HepG2 (cell line): ENCODE results near the gene COL26A1. TPM values are rescaled to one million over a fixed set of nuclear protein-coding genes. Genes with fewer than 3 reads are reported as not detected.

Source experiments
- ATAC-seq: fragments of 200-7000 bp; cut with Tn5 transposase; 3 replicates; pipeline ENCODE4 v1.9.1; 2020; ENCODE audit warnings: mild to moderate bottlenecking, moderate library complexity
- BruUV-seq: library from RNA; stranded (reverse); fragments of 400-500 nt; replicated peaks from 2 replicates; lab custom pipeline; 2021; lab: Mats Ljungman, UMichigan
- CTCF ChIA-PET: fragments of 300-600 bp; formaldehyde crosslinking; extraction: SDS; loops from one replicate; lab custom pipeline; 2021; ENCODE audit warnings: low total read pairs, inconsistent platforms, low intra/inter-chr PET ratio; lab: Yijun Ruan, JAX
- POLR2A ChIA-PET: fragments of 350-600 bp; sonication (Branson Sonifier 250); formaldehyde crosslinking; loops from one replicate; lab custom pipeline; 2020; ENCODE audit warnings: antibody characterized with exemption, inconsistent platforms; lab: Yijun Ruan, JAX
- DNase-seq: peaks from one replicate; pipeline ENCODE4 v3.0.0-alpha.2; 2015; ENCODE audit warnings: low spot score
- FAIRE-seq: peaks from 3 replicates; lab custom pipeline; 2011; peaks lifted over from hg19 to GRCh38; lab: Jason Lieb, UNC
- H2AFZ ChIP-seq: one replicate; pipeline ENCODE4 v1.6.1; 2011; ENCODE audit warnings: low read length, inconsistent platforms
- H3K27ac ChIP-seq: fragments of 300-600 bp; 3 replicates; pipeline ENCODE4 v1.8.0; 2011; ENCODE audit warnings: mixed run types, mild to moderate bottlenecking, mixed read lengths, low read length, inconsistent platforms; ENCODE audit not compliant: insufficient read depth; ENCODE audit errors: extremely low read length
- H3K27me3 ChIP-seq, 2 experiments: fragments of 200-600 bp in 1 of 2; 2 replicates in 1 of 2; 3 replicates in 1 of 2; pipeline versions ENCODE4 v1.6.0 to v1.8.0; 2011; ENCODE audit warnings: low read length in 2 of 2, mild to moderate bottlenecking in 2 of 2, moderate library complexity in 2 of 2, inconsistent platforms in 1 of 2; ENCODE audit not compliant: insufficient read depth in 2 of 2, control insufficient read depth in 1 of 2
- H3K36me3 ChIP-seq, 2 experiments: fragments of 200-600 bp in 1 of 2; replicated peaks in 1 of 2; 2 replicates in 1 of 2; 3 replicates in 1 of 2; pipeline versions ENCODE4 v1.5.1 to v1.8.0; 2011; ENCODE audit warnings: low read length in 2 of 2, inconsistent platforms in 1 of 2; ENCODE audit not compliant: insufficient read depth in 2 of 2, control insufficient read depth in 1 of 2
- H3K4me1 ChIP-seq: 2 replicates; pipeline ENCODE4 v1.5.1; 2012; ENCODE audit warnings: low read length, inconsistent platforms; ENCODE audit not compliant: insufficient read depth
- H3K4me2 ChIP-seq: 2 replicates; pipeline ENCODE4 v1.6.0; 2011; ENCODE audit warnings: low read depth, low read length, inconsistent platforms
- H3K4me3 ChIP-seq, 3 experiments: fragments of 200-600 bp in 1 of 3; sonication (generic), shearing (Covaris generic) in 1 of 3; replicated peaks in 1 of 3; 2 replicates each; pipeline ENCODE4 v1.5.1; 2011 to 2016; ENCODE audit warnings: low read length in 3 of 3, inconsistent platforms in 2 of 3, low read depth in 2 of 3, mild to moderate bottlenecking in 2 of 3, control low read depth in 1 of 3, mixed read lengths in 1 of 3; ENCODE audit not compliant: insufficient read depth in 1 of 3
- H3K79me2 ChIP-seq: one replicate; pipeline ENCODE4 v1.6.1; 2011; ENCODE audit warnings: low read length, inconsistent platforms; ENCODE audit not compliant: insufficient read depth
- H3K9ac ChIP-seq: 2 replicates; pipeline ENCODE4 v1.6.0; 2011; ENCODE audit warnings: mild to moderate bottlenecking, low read depth, low read length, inconsistent platforms; ENCODE audit not compliant: insufficient read depth
- H3K9me3 ChIP-seq: 2 replicates; pipeline ENCODE4 v1.5.1; 2012; ENCODE audit warnings: mild to moderate bottlenecking, low read length
- H4K20me1 ChIP-seq: 2 replicates; pipeline ENCODE4 v1.6.0; 2011; ENCODE audit warnings: inconsistent platforms, mild to moderate bottlenecking, low read length, moderate library complexity; ENCODE audit not compliant: insufficient read depth
- ASH2L ChIP-seq: fragments of 300-600, 200-600 bp; sonication (generic); IDR thresholded peaks from 2 replicates; pipeline ENCODE4 v1.7.0; 2017; ENCODE audit warnings: low read depth, mild to moderate bottlenecking, moderate library complexity, mixed read lengths, low read length; ENCODE audit not compliant: insufficient read length
- CEBPG ChIP-seq: IDR thresholded peaks from 2 replicates; pipeline ENCODE4 v1.6.1; 2016
- CHD4 ChIP-seq: fragments of 200-600 bp; sonication (generic); IDR thresholded peaks from 2 replicates; pipeline ENCODE4 v1.7.0; 2017; ENCODE audit warnings: mild to moderate bottlenecking, low read length, borderline replicate concordance
- HNRNPH1 ChIP-seq: fragments of 200-400 bp; formaldehyde crosslinking; optimal IDR thresholded peaks from 2 replicates; pipeline ENCODE3; 2017; ENCODE audit warnings: mild to moderate bottlenecking, low read depth, low read length
- KDM1A ChIP-seq: IDR thresholded peaks from 2 replicates; pipeline ENCODE4 v1.6.1; 2016; ENCODE audit warnings: missing compliant biosample characterization
- LCORL ChIP-seq, 2 experiments: fragments of 450-650 bp in 1 of 2; sonication (generic) in 1 of 2; formaldehyde crosslinking in 1 of 2; IDR thresholded peaks; 2 replicates each; pipeline versions ENCODE4 v1.5.0 to v1.6.1; 2017 to 2020; ENCODE audit warnings: antibody characterized with exemption in 1 of 2, missing genetic modification reagents in 1 of 2
- MEIS1 ChIP-seq: sonication (generic); formaldehyde crosslinking; IDR thresholded peaks from 2 replicates; pipeline ENCODE4 v1.9.0; 2021; ENCODE audit warnings: mild to moderate bottlenecking, missing genetic modification reagents, moderate library complexity, borderline replicate concordance
- MTF2 ChIP-seq: sonication (generic); formaldehyde crosslinking; IDR thresholded peaks from 2 replicates; pipeline ENCODE4 v1.5.0; 2020; ENCODE audit warnings: missing genetic modification reagents, borderline replicate concordance
- PHF5A ChIP-seq: IDR thresholded peaks from one replicate; pipeline ENCODE4 v1.6.1; 2018; ENCODE audit warnings: low read depth, missing genetic modification reagents; ENCODE audit not compliant: unreplicated experiment
- TP53 ChIP-seq: sonication (generic); formaldehyde crosslinking; conservative IDR thresholded peaks from 2 replicates; pipeline ENCODE4 v1.4.0; 2020; ENCODE audit warnings: missing genetic modification reagents
- ZFP1 ChIP-seq: IDR thresholded peaks from 2 replicates; pipeline ENCODE4 v1.6.1; 2016
- ZMYM3 ChIP-seq: sonication (generic); formaldehyde crosslinking; IDR thresholded peaks from 2 replicates; pipeline ENCODE4 v1.5.1; 2020; ENCODE audit warnings: mild to moderate bottlenecking, missing genetic modification reagents
- ZNF343 ChIP-seq: sonication (generic); formaldehyde crosslinking; IDR thresholded peaks from 2 replicates; pipeline ENCODE4 v1.4.0; 2020; ENCODE audit warnings: mild to moderate bottlenecking, missing genetic modification reagents
- WGBS: methylation state at CpG from one replicate; pipeline ENCODE4 v1.1.6; 2017; ENCODE audit warnings: low lambda C conversion rate; 5-methylcytosine and 5-hydroxymethylcytosine counted together
- in situ Hi-C: cut with HindIII; loops from 2 replicates; pipeline ENCODE4 v1.10.0; 2017; ENCODE audit warnings: low pct_unique_long_range_greater_than_20kb; ENCODE audit not compliant: extremely low pct_ligation_motif_present
- intact Hi-C: fragments of 100-400 bp; cut with micrococcal nuclease; formaldehyde crosslinking; loops from one replicate; pipeline ENCODE4 v1.10.0; 2022; ENCODE audit not compliant: unreplicated experiment
- polyA plus RNA-seq, 8 experiments: library from polyadenylated mRNA; depleted of rRNA in 3 of 8; stranded (reverse) in 7 of 8; unstranded in 1 of 8; fragments of >200 nt; fragmentation: Illumina TruSeq in 4 of 8; extraction: Trizol in 4 of 8; gene quantifications; 2 replicates each; pipeline versions ENCODE4 v1.2.1 to v1.2.3, GENCODE V29; 2011 to 2016; ENCODE audit warnings: low read depth in 4 of 8, missing spikeins in 1 of 8, mixed read lengths in 1 of 8; ENCODE audit not compliant: insufficient read depth in 1 of 8
- total RNA-seq, 5 experiments: library from RNA; depleted of rRNA; stranded (reverse); fragments of >200 nt; fragmentation: Illumina TruSeq; extraction: Trizol; gene quantifications; 2 replicates each; pipeline ENCODE4 v1.2.3, GENCODE V29; 2016; ENCODE audit warnings: low read depth in 1 of 5
- TF ChIP-seq, protein P1 (sequence below): sonication (generic); formaldehyde crosslinking; IDR thresholded peaks from 2 replicates; pipeline ENCODE4 v1.4.0; 2020; ENCODE audit warnings: mild to moderate bottlenecking, missing genetic modification reagents
- TF ChIP-seq, protein P2 (sequence below): sonication (generic); formaldehyde crosslinking; IDR thresholded peaks from 2 replicates; pipeline ENCODE4 v1.4.0; 2020; ENCODE audit warnings: mild to moderate bottlenecking, missing genetic modification reagents
- TF ChIP-seq, protein P3 (sequence below): sonication (generic); formaldehyde crosslinking; IDR thresholded peaks from 2 replicates; pipeline ENCODE4 v1.9.0; 2022; ENCODE audit warnings: missing genetic modification reagents, mild to moderate bottlenecking, borderline replicate concordance
- TF ChIP-seq, protein P4 (sequence below): sonication (generic); formaldehyde crosslinking; IDR thresholded peaks from 2 replicates; pipeline ENCODE4 v1.5.1; 2020; ENCODE audit warnings: mild to moderate bottlenecking, missing genetic modification reagents

COL26A1 gene
- total and polyA plus RNA-seq, 2 of the 13 experiments (the other 11 are each of a cell fraction or from before 2014, with no cell fraction given) = 7.8 to 9.2 TPM

DNA sequence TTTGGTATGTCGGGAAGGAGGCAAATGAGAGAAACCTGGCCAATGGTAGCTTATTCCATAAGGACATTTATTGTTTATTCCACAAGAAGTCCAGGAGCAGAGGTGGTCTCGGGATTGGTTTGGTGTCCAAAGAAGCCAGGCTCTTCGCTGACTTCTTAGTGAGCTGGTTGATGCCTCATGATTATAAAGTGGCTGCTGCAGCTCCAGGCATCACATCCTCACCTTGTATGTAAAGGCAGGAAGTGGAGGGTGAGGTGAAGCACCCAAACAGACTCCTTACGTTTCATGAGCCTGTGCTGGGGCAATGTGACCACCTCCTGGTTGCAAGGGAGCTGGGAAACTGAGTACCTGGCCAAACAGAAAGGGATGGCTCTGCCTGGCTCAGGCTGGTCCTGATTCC, 174.0 kb downstream of the COL26A1 start:
- ChIA-PET CTCF (no interaction called here), POLR2A (no interaction called here)
- Histone ChIP-seq H3K4me3 (no peak overlapping the region), H3K79me2 (no peaks in the 10 kb centered on the region), H3K27ac (peak overlapping the region; percentile 23), H3K9ac (no peak overlapping the region), H3K4me2 (peak overlapping the region; percentile 40), H3K4me1 (peaks cover 48% of the 10 kb centered on the region), H4K20me1 (no peaks in the 10 kb centered on the region), H3K36me3 (no peaks in the 10 kb centered on the region), H2AFZ (no peak overlapping the region), H3K27me3 (no peaks in the 10 kb centered on the region), H3K9me3 (no peaks in the 10 kb centered on the region)
- intact Hi-C loops = no loop called here
- no peak for FAIRE-seq
- in situ Hi-C loops = loop anchor here (5.0 kb wide), 1 partner anchor 736 kb away; no protein-coding TSS in a partner anchor
- WGBS = 46% methylated on average over 4 of the region's 4 CpGs
- ATAC-seq = no peak
- DNase-seq = no peak
- no TSS peak for BruUV-seq
- TF ChIP-seq TP53 (no peak), ZNF343 (no peak), MEIS1 (CRISPR knock-in tag) (peak; percentile 72; the same call in 1 of the 2 replicates), CHD4 (peak; percentile 75; the same call in 1 of the 2 replicates), PHF5A (no peak), ASH2L (peak; percentile 4), KDM1A (CRISPR knock-in tag) (peak; percentile 85), LCORL (IDR thresholded peaks at IDR 0.05) (no peak), LCORL (CRISPR knock-in tag; IDR thresholded peaks at IDR 0.05) (no peak; the same call in 1 of the 2 replicates), HNRNPH1 (no peak), ZMYM3 (CRISPR knock-in tag) (peak; percentile 94), ZFP1 (CRISPR knock-in tag) (no peak), MTF2 (0 out of 2 replicates have a peak, but pooled peaks have one; percentile 46), CEBPG (CRISPR knock-in tag) (no peak)
- TF ChIP-seq, protein P1, sequence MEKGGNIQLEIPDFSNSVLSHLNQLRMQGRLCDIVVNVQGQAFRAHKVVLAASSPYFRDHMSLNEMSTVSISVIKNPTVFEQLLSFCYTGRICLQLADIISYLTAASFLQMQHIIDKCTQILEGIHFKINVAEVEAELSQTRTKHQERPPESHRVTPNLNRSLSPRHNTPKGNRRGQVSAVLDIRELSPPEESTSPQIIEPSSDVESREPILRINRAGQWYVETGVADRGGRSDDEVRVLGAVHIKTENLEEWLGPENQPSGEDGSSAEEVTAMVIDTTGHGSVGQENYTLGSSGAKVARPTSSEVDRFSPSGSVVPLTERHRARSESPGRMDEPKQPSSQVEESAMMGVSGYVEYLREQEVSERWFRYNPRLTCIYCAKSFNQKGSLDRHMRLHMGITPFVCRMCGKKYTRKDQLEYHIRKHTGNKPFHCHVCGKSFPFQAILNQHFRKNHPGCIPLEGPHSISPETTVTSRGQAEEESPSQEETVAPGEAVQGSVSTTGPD = 0 out of 2 replicates have a peak, but pooled peaks have one; percentile 0
- TF ChIP-seq, protein P2, sequence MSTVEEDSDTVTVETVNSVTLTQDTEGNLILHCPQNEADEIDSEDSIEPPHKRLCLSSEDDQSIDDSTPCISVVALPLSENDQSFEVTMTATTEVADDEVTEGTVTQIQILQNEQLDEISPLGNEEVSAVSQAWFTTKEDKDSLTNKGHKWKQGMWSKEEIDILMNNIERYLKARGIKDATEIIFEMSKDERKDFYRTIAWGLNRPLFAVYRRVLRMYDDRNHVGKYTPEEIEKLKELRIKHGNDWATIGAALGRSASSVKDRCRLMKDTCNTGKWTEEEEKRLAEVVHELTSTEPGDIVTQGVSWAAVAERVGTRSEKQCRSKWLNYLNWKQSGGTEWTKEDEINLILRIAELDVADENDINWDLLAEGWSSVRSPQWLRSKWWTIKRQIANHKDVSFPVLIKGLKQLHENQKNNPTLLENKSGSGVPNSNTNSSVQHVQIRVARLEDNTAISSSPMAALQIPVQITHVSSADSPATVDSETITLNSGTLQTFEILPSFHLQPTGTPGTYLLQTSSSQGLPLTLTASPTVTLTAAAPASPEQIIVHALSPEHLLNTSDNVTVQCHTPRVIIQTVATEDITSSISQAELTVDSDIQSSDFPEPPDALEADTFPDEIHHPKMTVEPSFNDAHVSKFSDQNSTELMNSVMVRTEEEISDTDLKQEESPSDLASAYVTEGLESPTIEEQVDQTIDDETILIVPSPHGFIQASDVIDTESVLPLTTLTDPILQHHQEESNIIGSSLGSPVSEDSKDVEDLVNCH = no peak
- TF ChIP-seq, protein P3, sequence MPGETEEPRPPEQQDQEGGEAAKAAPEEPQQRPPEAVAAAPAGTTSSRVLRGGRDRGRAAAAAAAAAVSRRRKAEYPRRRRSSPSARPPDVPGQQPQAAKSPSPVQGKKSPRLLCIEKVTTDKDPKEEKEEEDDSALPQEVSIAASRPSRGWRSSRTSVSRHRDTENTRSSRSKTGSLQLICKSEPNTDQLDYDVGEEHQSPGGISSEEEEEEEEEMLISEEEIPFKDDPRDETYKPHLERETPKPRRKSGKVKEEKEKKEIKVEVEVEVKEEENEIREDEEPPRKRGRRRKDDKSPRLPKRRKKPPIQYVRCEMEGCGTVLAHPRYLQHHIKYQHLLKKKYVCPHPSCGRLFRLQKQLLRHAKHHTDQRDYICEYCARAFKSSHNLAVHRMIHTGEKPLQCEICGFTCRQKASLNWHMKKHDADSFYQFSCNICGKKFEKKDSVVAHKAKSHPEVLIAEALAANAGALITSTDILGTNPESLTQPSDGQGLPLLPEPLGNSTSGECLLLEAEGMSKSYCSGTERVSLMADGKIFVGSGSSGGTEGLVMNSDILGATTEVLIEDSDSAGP (CRISPR knock-in tag) = peak; percentile 8; the same call in 1 of the 2 replicates
- TF ChIP-seq, protein P4, sequence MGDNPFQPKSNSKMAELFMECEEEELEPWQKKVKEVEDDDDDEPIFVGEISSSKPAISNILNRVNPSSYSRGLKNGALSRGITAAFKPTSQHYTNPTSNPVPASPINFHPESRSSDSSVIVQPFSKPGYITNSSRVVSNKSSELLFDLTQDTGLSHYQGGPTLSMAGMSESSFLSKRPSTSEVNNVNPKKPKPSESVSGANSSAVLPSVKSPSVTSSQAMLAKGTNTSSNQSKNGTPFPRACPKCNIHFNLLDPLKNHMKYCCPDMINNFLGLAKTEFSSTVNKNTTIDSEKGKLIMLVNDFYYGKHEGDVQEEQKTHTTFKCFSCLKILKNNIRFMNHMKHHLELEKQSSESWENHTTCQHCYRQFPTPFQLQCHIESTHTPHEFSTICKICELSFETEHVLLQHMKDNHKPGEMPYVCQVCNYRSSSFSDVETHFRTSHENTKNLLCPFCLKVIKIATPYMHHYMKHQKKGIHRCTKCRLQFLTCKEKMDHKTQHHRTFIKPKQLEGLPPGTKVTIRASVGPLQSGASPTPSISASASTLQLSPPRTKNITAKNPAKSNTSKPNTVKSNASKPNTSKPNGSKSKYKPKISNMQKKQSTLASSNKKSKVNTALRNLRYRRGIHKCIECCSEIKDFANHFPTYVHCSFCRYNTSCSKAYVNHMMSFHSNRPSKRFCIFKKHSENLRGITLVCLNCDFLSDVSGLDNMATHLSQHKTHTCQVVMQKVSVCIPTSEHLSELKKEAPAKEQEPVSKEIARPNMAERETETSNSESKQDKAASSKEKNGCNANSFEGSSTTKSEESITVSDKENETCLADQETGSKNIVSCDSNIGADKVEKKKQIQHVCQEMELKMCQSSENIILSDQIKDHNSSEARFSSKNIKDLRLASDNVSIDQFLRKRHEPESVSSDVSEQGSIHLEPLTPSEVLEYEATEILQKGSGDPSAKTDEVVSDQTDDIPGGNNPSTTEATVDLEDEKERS = peak; percentile 80; the same call in 1 of the 2 replicates
